ENCODE data around the gene CLCN7. TPM values are rescaled to one million over a fixed set of nuclear protein-coding genes. Genes with fewer than 3 reads are reported as not detected.

The CLCN7 gene
- total and polyA plus RNA-seq, 2 of the 8 experiments (the other 6 are each of a cell fraction or from before 2014, with no cell fraction given), result 38.6 to 81.5 TPM

- no peak for FAIRE-seq
- no peak overlapping the region for H3K56ac ChIP-seq (replicated peaks; ENCODE audit: insufficient read length, low read depth, low read length)
- H2BK15ac ChIP-seq (ENCODE audit: low read length), result no peak overlapping the region
- no peak overlapping the region for H4K91ac ChIP-seq (replicated peaks; ENCODE audit: insufficient read length, low read length)
- no peak overlapping the region for H2BK20ac ChIP-seq (ENCODE audit: low read length)
- no peak overlapping the region for H3K14ac ChIP-seq (ENCODE audit: insufficient read length)
- H4K5ac ChIP-seq (ENCODE audit: insufficient read length, low read depth, low read length), result no peak overlapping the region
- DNase-seq (ENCODE audit: low read depth in 1 of 2, low spot score in 2 of 2), result no peak
- no peaks in the 10 kb centered on the region for H3K27me3 ChIP-seq (replicated peaks in 1 of 4; ENCODE audit: control insufficient read depth in 3 of 4, extremely low read depth in 1 of 4, insufficient read depth in 3 of 4, low read length in 3 of 4)
- no peak overlapping the region for H2BK12ac ChIP-seq (ENCODE audit: low read depth, low read length)
- no peak overlapping the region for H3K23ac ChIP-seq (ENCODE audit: insufficient read length)
- H2AK5ac ChIP-seq (ENCODE audit: low read depth, low read length), result no peak overlapping the region
- no peaks in the 10 kb centered on the region for H3K36me3 ChIP-seq (ENCODE audit: control insufficient read depth in 2 of 4, insufficient read depth in 4 of 4, low read length in 3 of 4)
- H3K23me2 ChIP-seq (ENCODE audit: low read depth, low read length), result no peaks in the 10 kb centered on the region
- H3K18ac ChIP-seq (ENCODE audit: extremely low read depth, low read length), result no peak overlapping the region
- 92% methylated on average over 23 of the region's 35 CpGs; no CpG with 5 or more reads in 1 of the 2 experiments for WGBS, 2 experiments (ENCODE audit: extremely low coverage in 1 of 2, insufficient coverage in 1 of 2, insufficient read length in 1 of 2, insufficient replicate concordance in 2 of 2, low coverage in 1 of 2, low lambda C conversion rate in 2 of 2, missing lambda C conversion rate in 1 of 2)
- no peak overlapping the region for H3K4ac ChIP-seq (replicated peaks; ENCODE audit: insufficient read length, low read depth, low read length)
- no peaks in the 10 kb centered on the region for H4K20me1 ChIP-seq (replicated peaks in 1 of 2; ENCODE audit: control insufficient read depth in 1 of 2, insufficient read depth in 2 of 2, low read length in 2 of 2)
- H2AFZ ChIP-seq (ENCODE audit: low read length), result no peak overlapping the region
- no peak overlapping the region for H3K9ac ChIP-seq (replicated peaks in 1 of 4; ENCODE audit: extremely low read depth in 1 of 4, low read depth in 3 of 4, low read length in 3 of 4)
- H3K27ac ChIP-seq (ENCODE audit: low read depth, low read length), result no peak overlapping the region
- H3K4me1 ChIP-seq (replicated peaks in 1 of 4; ENCODE audit: control insufficient read depth in 3 of 4, insufficient read depth in 4 of 4, low read length in 3 of 4), result no peaks in the 10 kb centered on the region; a peak in 1 of 7 replicates
- H4K8ac ChIP-seq (ENCODE audit: extremely low read depth, insufficient read depth, low read length), result no peak overlapping the region
- CTCF ChIA-PET (ENCODE audit: partially characterized antibody), result interaction anchor here (0.7 to 4.0 kb wide), 7 partner anchors 11 to 75 kb away, joined by 3 to 30 read pairs (median 4); partner anchors contain the start of gene UNKL
- no peak overlapping the region for H2BK120ac ChIP-seq (replicated peaks; ENCODE audit: low read depth, low read length)
- H3K4me3 ChIP-seq (ENCODE audit: extremely low read depth in 1 of 4, insufficient read depth in 2 of 4, low read depth in 3 of 4, low read length in 4 of 4), result no peak overlapping the region
- H3K79me1 ChIP-seq (ENCODE audit: low read depth, low read length), result no peaks in the 10 kb centered on the region
- H3K4me2 ChIP-seq (ENCODE audit: insufficient read depth in 1 of 2, low read depth in 2 of 2, low read length in 2 of 2), result no peak overlapping the region
- POLR2A ChIA-PET (ENCODE audit: partially characterized antibody), result interaction anchor here (1.4 to 5.6 kb wide), 3 partner anchors 8 to 17 kb away, joined by 4 to 22 read pairs (median 6); no protein-coding TSS in a partner anchor
- no peaks in the 10 kb centered on the region for H3K9me3 ChIP-seq (ENCODE audit: insufficient read depth in 2 of 2, low read depth in 1 of 2, low read length in 1 of 2)
- no peaks in the 10 kb centered on the region for H3K79me2 ChIP-seq (ENCODE audit: control insufficient read depth in 1 of 2, insufficient read depth in 2 of 2, low read length in 2 of 2)
- no peak overlapping the region for H2BK5ac ChIP-seq (ENCODE audit: low read depth, low read length)
- TF ChIP-seq, protein P1, sequence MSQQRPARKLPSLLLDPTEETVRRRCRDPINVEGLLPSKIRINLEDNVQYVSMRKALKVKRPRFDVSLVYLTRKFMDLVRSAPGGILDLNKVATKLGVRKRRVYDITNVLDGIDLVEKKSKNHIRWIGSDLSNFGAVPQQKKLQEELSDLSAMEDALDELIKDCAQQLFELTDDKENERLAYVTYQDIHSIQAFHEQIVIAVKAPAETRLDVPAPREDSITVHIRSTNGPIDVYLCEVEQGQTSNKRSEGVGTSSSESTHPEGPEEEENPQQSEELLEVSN (IDR thresholded peaks at IDR 0.05), result no peak
- no peak for TF ChIP-seq KDM1A (IDR thresholded peaks at IDR 0.05; ENCODE audit: borderline replicate concordance, low read length)
- TF ChIP-seq POU5F1 (IDR thresholded peaks at IDR 0.05; ENCODE audit: low read depth, low read length), result no peak
- TF ChIP-seq HDAC2 (IDR thresholded peaks at IDR 0.05; ENCODE audit: borderline replicate concordance in 1 of 2, low read depth in 2 of 2, low read length in 2 of 2), result no peak
- no peak for TF ChIP-seq CREB1 (IDR thresholded peaks at IDR 0.05)
- TF ChIP-seq POLR2A (IDR thresholded peaks at IDR 0.05; ENCODE audit: control extremely low read depth in 1 of 2, low read depth in 2 of 2, low read length in 2 of 2), result no peak
- TF ChIP-seq GABPA (IDR thresholded peaks at IDR 0.05; ENCODE audit: borderline replicate concordance, insufficient read depth, low read length), result no peak
- no peak for TF ChIP-seq TAF1 (IDR thresholded peaks at IDR 0.05; ENCODE audit: low read depth, low read length)
- TF ChIP-seq MAFK (IDR thresholded peaks at IDR 0.05; ENCODE audit: low read depth, low read length), result no peak
- no peak for TF ChIP-seq BACH1 (IDR thresholded peaks at IDR 0.05; ENCODE audit: low read length)
These were observed 36.4 kb downstream of the CLCN7 start for GRCh38 chr16:1438229-1439057.
